GM10248 (cell line): Measurements from ENCODE around the gene ME2.

Experiments
- CTCF ChIA-PET: fragments of 300-600 bp; sonication (Branson Sonifier 250); formaldehyde crosslinking; extraction: SDS; loops from one replicate; lab custom pipeline; 2021; ENCODE audit warnings: antibody characterized with exemption; lab: Yijun Ruan, JAX
- POLR2A ChIA-PET: fragments of 350-650 bp; sonication (Branson Sonifier 250); formaldehyde crosslinking; extraction: SDS; loops from one replicate; lab custom pipeline; 2020; ENCODE audit warnings: antibody characterized with exemption; lab: Yijun Ruan, JAX
- DNase-seq: peaks from one replicate; pipeline ENCODE4 v3.0.0; 2012; ENCODE audit errors: extremely low spot score
- CTCF ChIP-seq: IDR thresholded peaks from 2 replicates; pipeline ENCODE4 v1.5.1; 2012; ENCODE audit warnings: mild to moderate bottlenecking, low read depth; ENCODE audit errors: extremely low read depth, missing control alignments, control extremely low read depth

ME2 gene

GRCh38 chr18:50924372-50924771 lies 45.5 kb downstream of the ME2 start:
- DNase-seq: no peak
- ChIA-PET CTCF (interaction anchor here (1.1 to 1.7 kb wide), 2 partner anchors 104 to 127 kb away, joined by 4 to 5 read pairs; no protein-coding TSS in a partner anchor), POLR2A (no interaction called here)
- TF ChIP-seq CTCF: no peak

GRCh38 chr18:50926521-50926920 lies 47.6 kb downstream of the ME2 start:
- ChIA-PET CTCF (no interaction called here), POLR2A (no interaction called here)
- DNase-seq: no peak
- no peak for TF ChIP-seq CTCF

- CTCF ChIA-PET: no interaction called here
- POLR2A ChIA-PET: no interaction called here
- no peak for TF ChIP-seq CTCF
- DNase-seq: no peak
Measured at GRCh38 chr18:50928551-50928950, 49.6 kb downstream of the ME2 start.

- TF ChIP-seq CTCF: no peak
- no peak for DNase-seq
- ChIA-PET POLR2A (no interaction called here), CTCF (interaction anchor here (1.7 kb wide), 1 partner anchor 23 kb away, joined by 6 read pairs; no protein-coding TSS in a partner anchor)
Measured at GRCh38 chr18:50933684-50934083, 54.8 kb downstream of the ME2 start.

- CTCF ChIA-PET: interaction anchor here (1.7 kb wide), 1 partner anchor 24 kb away, joined by 6 read pairs; no protein-coding TSS in a partner anchor
- POLR2A ChIA-PET: no interaction called here
- DNase-seq: no peak
- no peak for TF ChIP-seq CTCF
Measured at GRCh38 chr18:50934545-50935211, 55.8 kb downstream of the ME2 start.

GRCh38 chr18:50935493-50936191 lies 56.7 kb downstream of the ME2 start:
- DNase-seq: no peak
- no peak for TF ChIP-seq CTCF
- CTCF ChIA-PET: no interaction called here
- POLR2A ChIA-PET: no interaction called here
